Measurements from ENCODE around the gene GRAMD4.

GRAMD4 gene

DNA sequence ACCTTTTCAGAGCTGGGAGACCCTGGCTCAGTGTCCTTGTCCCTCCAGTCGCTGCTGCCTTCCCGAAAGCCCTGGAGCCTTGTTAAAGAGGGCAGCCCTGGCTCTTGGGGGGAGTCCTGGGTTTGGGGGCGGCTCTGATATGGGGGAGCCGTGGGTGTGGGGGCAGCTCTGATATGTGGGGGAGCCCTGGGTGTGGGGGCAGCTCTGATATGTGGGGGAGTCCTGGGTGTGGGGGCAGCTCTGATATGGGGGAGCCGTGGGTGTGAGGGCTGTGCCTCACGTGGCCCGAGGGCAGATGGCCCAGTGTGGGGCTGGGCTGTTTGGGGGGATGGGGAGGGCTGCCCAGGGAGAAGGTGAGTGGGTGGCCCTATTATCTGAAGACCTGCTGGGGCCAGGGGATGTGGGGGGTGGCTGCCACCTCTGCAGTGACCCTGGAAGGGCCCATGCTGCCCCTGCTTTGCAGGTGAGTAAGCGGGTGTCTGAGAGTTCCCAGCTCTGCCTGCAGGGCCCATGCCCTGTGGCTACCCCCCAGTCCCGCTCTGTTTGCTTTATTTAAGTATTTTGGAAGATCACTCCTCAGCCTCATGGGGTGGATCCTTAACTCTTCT is 30.9 kb upstream of the GRAMD4 start:
- TF ChIP-seq, protein P1, sequence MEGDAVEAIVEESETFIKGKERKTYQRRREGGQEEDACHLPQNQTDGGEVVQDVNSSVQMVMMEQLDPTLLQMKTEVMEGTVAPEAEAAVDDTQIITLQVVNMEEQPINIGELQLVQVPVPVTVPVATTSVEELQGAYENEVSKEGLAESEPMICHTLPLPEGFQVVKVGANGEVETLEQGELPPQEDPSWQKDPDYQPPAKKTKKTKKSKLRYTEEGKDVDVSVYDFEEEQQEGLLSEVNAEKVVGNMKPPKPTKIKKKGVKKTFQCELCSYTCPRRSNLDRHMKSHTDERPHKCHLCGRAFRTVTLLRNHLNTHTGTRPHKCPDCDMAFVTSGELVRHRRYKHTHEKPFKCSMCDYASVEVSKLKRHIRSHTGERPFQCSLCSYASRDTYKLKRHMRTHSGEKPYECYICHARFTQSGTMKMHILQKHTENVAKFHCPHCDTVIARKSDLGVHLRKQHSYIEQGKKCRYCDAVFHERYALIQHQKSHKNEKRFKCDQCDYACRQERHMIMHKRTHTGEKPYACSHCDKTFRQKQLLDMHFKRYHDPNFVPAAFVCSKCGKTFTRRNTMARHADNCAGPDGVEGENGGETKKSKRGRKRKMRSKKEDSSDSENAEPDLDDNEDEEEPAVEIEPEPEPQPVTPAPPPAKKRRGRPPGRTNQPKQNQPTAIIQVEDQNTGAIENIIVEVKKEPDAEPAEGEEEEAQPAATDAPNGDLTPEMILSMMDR (conservative IDR thresholded peaks at IDR 0.05): no peak

DNA sequence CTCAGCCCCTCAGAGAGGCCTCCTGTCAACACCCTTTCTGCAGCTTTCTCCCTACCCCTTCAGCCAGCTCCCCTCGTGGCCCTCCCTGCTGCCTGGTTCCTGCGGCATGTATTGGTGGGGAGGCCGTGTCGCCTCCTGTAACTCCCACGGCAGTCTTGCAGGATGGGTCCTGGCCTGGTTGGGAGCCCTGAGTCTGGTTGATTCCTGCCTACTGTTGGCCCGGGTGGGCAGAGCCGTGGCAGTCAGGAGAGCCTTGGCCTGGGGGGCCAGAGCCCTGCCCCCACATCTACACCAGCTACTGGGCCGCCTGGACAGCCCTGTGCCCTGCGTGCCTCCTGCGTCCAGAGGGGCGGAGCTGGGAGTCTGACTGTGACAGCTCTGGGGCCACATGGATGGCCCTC is 30.3 kb upstream of the GRAMD4 start:
- no peak overlapping the region for H3K27ac ChIP-seq
- TF ChIP-seq, protein P1 (conservative IDR thresholded peaks at IDR 0.05): no peak

More for the DNA sequence above, 30.9 kb upstream of the GRAMD4 start:
- no peak overlapping the region for H3K27ac ChIP-seq

DNA sequence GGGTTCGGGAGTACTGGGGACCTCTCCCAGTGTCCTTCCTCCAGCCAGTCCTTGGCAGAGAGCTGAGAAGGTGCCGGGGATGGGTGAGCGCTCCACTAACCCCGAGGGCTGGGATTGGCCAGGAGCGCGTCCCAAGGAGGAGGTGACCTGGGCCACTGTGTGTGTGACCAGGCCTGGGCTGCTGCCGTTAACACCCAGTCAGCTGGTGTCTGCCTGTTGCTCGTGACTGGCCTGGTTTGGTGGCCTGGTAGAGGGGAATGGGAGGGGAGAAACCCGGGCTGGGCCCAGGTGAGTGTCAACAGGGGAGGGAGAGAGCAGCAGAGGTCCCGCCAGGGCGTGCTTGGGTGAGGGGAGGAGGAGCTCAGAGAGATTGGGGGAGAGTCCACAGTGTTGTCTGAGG is 29.9 kb upstream of the GRAMD4 start:
- no peak overlapping the region for H3K27ac ChIP-seq
- TF ChIP-seq, protein P1 (conservative IDR thresholded peaks at IDR 0.05): no peak

DNA sequence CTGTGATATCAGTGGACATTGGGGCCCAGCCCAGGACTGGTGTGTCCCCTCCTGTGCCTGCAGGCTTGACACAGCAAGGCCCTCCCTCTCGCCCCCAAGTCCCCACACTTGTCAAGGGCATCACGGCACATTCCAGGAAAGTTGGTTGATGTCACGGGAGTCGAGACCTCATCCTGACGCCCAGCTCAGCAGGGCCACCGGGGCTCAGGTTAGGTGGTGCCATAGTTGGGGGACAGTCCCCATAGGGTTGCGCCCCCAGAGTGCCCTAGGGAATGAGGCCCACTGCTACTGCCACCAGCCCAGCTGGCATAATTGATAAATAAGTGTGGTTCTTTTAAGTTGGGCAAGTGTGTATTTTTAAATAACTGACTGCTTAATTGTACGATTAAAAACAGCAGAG is 28.3 kb upstream of the GRAMD4 start:
- TF ChIP-seq, protein P1 (conservative IDR thresholded peaks at IDR 0.05): no peak
- H3K27ac ChIP-seq: no peak overlapping the region

DNA sequence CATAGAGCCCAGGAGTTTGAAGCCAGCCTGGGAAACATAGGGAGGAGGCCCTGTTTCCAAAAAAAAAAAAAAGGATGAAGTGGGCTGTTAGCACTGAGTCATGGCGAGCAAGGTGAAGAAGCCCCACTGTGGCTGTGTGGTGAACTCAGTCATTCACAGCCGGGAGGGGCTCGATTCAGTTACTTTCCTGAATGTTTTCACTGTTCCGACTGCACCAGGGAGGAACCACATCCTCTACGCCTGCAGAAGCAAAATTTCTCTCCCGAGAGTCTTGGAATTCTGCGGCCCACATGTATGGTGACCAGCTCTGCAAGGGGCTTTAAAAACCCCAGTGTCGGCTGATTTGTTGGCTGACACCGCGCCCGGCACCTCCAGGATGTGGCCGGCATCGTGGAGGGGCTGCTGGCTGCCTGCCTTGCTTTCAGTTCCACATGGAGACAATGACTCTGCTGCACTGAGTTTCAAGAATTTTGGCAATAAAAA is 27.8 kb upstream of the GRAMD4 start:
- H3K27ac ChIP-seq: no peak overlapping the region
- TF ChIP-seq, protein P1 (conservative IDR thresholded peaks at IDR 0.05): no peak

DNA sequence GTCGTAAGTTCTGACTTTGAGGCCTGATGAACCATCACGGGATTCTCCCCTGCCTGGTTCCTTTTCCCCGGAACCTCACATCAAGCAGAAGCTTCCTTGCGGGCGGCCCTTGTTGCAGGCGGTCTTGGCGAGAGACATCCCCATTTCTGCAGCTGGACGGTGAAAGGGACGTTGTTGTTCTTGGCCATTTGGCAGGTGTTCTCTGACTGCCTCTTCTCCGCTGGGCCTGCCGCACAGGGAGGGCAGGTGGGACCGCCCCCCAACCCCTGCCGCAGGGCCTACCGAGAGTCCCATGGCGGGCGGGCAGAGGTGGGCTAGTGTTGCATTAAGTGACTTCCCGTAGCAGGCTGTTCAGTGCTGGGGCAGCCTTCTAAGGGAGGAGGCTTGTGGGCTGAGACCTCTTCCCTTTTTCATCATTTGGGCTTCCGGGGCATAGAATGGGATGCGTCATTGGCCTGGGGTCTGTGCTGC is 26.9 kb upstream of the GRAMD4 start:
- TF ChIP-seq, protein P1 (conservative IDR thresholded peaks at IDR 0.05): no peak
- no peak overlapping the region for H3K27ac ChIP-seq

DNA sequence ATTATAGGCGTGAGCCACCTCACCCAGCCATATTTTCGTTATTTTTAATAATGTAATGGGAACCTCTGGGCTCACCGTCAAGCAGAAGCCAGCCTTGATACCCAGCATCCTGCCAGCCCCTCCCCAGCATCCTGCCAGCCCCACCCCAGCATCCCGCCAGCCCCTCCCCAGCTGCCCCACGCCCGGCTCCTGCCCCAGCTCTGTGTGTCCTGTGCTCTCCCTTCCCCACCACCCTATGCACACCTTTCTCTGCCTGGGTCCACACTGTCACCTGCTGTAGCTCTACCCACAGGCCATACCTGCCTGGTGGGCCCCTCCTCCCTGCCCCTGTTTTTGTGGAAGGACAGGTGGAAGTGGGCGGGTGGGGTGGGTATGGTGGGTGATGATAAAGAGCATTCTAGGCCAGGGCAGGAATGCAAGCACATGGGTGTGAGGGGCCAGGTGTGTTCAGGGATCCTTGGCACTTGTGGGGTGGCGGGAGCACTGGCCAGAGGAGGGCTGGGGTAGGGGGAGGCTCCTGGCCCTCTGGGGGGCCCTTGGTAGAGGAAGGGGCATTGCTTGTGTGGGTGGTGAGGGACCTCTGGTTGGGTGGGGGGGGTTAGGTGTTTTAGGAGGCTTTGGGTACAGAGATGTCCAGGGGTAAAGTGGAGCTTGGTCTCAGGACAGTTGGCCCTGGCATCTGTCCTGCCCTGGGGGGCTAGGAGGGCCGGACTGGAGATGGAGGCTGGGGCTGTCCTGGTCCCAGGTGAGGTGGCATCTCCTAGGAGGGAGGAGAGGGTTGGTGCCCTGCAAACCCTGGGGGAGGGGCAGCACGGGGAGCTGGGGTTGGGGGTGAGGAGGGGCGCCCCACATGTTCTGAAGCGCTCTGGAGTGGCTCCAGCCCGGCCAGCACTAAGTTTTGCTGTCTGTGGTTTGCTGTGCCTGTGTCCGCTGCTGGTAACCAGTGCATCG is 25.9 kb upstream of the GRAMD4 start:
- H3K27ac ChIP-seq: no peak overlapping the region
- TF ChIP-seq, protein P1 (conservative IDR thresholded peaks at IDR 0.05): no peak

Data from VCaP (cell line).